Duodenal mucosa (tissue), 2 donors: ENCODE results near the gene ABHD12B.

Experiments
- H3K27ac ChIP-seq: one replicate; pipeline ENCODE4 v1.7.0; 2013; ENCODE audit warnings: low read depth, low read length
- H3K27me3 ChIP-seq, 2 donors: one replicate each; pipeline ENCODE4 v1.7.0; 2013; ENCODE audit warnings: low read length in 2 of 2, control low read depth in 1 of 2; ENCODE audit not compliant: insufficient read depth in 2 of 2, control insufficient read depth in 1 of 2
- H3K36me3 ChIP-seq, 2 donors: one replicate each; pipeline ENCODE4 v1.7.0; 2013; ENCODE audit warnings: low read length in 2 of 2, control low read depth in 1 of 2; ENCODE audit not compliant: insufficient read depth in 2 of 2, control insufficient read depth in 1 of 2
- H3K4me1 ChIP-seq, 2 donors: one replicate each; pipeline ENCODE4 v1.7.0; 2013; ENCODE audit warnings: low read length in 2 of 2, control low read depth in 1 of 2; ENCODE audit not compliant: insufficient read depth in 2 of 2, control insufficient read depth in 1 of 2
- H3K4me3 ChIP-seq, 2 donors: one replicate each; pipeline ENCODE4 v1.7.0; 2013; ENCODE audit warnings: low read length in 2 of 2, low read depth in 1 of 2
- H3K9ac ChIP-seq, 2 donors: one replicate each; pipeline ENCODE4 v1.7.0; 2013; ENCODE audit warnings: low read length in 2 of 2, low read depth in 1 of 2
- H3K9me3 ChIP-seq, 2 donors: one replicate each; pipeline ENCODE4 v1.7.0; 2013; ENCODE audit warnings: low read length in 2 of 2, control low read depth in 1 of 2; ENCODE audit not compliant: control insufficient read depth in 1 of 2

The ABHD12B gene, protein sequence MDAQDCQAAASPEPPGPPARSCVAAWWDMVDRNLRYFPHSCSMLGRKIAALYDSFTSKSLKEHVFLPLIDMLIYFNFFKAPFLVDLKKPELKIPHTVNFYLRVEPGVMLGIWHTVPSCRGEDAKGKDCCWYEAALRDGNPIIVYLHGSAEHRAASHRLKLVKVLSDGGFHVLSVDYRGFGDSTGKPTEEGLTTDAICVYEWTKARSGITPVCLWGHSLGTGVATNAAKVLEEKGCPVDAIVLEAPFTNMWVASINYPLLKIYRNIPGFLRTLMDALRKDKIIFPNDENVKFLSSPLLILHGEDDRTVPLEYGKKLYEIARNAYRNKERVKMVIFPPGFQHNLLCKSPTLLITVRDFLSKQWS

GRCh38 chr14:50871914-50872732 is at the start of gene ABHD12B:
TSS of gene ABHD12B (plus strand) at chr14:50872053. CDS start at chr14:50872175, 122 bp downstream.
- H3K9me3 ChIP-seq, result no peaks in the 10 kb centered on the region
- no peak within 1 kb of the TSS for H3K27ac ChIP-seq
- no peak within 1 kb of the TSS for H3K9ac ChIP-seq
- peaks cover 31 to 42% of the 10 kb centered on the region in 2 donors for H3K27me3 ChIP-seq
- no peak within 1 kb of the TSS for H3K4me3 ChIP-seq
- H3K4me1 ChIP-seq, result peaks cover 0 to 8% of the 10 kb centered on the region in 2 donors
- no peaks in the 10 kb centered on the region for H3K36me3 ChIP-seq

DNA sequence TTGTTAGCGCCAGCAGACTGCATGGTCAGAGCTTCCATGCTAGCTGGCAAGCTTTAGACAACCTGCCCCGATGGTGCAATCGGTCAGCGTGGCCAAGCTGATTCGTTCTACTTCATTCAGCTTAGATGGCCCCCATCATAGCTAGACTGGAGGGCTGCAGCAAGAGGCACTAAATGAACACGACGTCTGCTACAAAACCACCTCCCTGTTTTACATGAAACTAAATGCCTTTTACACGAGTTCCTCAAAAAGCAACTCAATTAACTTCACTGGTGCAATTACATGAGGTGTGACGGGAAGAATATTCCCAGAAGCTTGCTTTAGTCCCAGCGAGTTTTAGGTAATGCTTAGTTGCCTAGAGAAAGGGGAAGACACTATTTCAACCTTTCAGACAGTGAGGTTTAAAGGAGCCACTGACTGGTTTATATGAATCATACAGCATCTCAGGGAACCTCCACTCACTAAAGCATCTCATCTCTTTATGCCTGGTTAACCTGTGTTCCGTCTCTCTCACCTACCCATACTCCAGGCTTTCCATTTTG is 49.3 kb upstream of the ABHD12B start:
- Histone ChIP-seq H3K27me3 (no peaks in the 10 kb centered on the region), H3K27ac (no peak overlapping the region), H3K9me3 (no peaks in the 10 kb centered on the region), H3K9ac (no peak overlapping the region), H3K4me3 (peak overlapping the region in 1 of 2 donors; percentile 22), H3K4me1 (peaks cover 19 to 20% of the 10 kb centered on the region in 2 donors), H3K36me3 (peaks cover 0 to 2% of the 10 kb centered on the region in 2 donors)

GRCh38 chr14:50823051-50823761 is 48.6 kb upstream of the ABHD12B start:
- H3K36me3 ChIP-seq, result peaks cover 0 to 2% of the 10 kb centered on the region in 2 donors
- H3K27ac ChIP-seq, result no peak overlapping the region
- peaks cover 19 to 20% of the 10 kb centered on the region in 2 donors for H3K4me1 ChIP-seq
- no peak overlapping the region for H3K9ac ChIP-seq
- H3K9me3 ChIP-seq, result no peaks in the 10 kb centered on the region
- peak overlapping the region; percentile 1 to 4 for H3K4me3 ChIP-seq
- no peaks in the 10 kb centered on the region for H3K27me3 ChIP-seq

GRCh38 chr14:50823762-50824636 is 47.9 kb upstream of the ABHD12B start:
- H3K27ac ChIP-seq, result no peak overlapping the region
- H3K36me3 ChIP-seq, result no peaks in the 10 kb centered on the region
- no peaks in the 10 kb centered on the region for H3K27me3 ChIP-seq
- peak overlapping the region; percentile 1 to 4 for H3K4me3 ChIP-seq
- H3K9me3 ChIP-seq, result no peaks in the 10 kb centered on the region
- no peak overlapping the region for H3K9ac ChIP-seq
- H3K4me1 ChIP-seq, result peaks cover 21 to 22% of the 10 kb centered on the region in 2 donors

DNA sequence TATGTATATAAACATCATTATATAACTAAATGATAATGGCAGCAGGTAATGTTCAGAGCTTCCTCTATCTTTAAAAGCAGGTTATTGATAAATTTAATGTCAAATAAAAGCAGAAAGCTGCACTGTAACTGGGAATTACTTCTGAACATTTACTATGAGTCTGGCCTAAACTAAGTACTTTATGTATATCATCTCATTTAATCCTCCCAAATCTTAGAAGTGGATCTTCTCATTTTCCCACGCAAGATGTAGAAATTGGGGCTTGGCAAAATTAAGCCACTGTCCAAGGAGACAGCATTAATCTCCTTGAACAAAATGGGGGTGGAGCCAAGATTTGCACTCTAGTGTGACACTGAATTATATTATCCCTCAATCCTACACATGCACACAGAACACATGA is 46.5 kb upstream of the ABHD12B start:
- Histone ChIP-seq H3K27me3 (no peaks in the 10 kb centered on the region), H3K4me3 (no peak overlapping the region)

DNA sequence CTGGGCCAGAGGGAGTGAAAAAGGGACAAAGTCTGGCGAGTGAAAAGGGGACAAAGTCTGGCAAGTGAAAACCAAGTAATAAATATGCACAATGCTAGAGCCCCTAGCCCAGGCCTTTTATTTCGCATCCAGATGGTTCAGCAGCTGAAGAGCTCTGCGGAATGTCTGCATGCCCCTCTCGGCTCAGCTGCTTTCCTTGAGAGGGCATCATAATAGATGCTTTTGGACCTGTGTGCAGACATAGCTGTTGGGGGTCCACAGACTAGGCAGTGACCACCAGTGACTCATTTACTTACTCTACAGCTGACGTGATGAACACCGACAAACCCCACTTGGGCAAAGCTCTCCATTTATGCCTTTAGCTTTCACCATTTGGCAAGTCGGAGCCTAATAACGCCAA is 45.2 kb upstream of the ABHD12B start:
- no peak overlapping the region for H3K9ac ChIP-seq
- H3K27ac ChIP-seq, result no peak overlapping the region
- no peak overlapping the region for H3K4me3 ChIP-seq
- H3K27me3 ChIP-seq, result no peaks in the 10 kb centered on the region
- H3K36me3 ChIP-seq, result no peaks in the 10 kb centered on the region
- peaks cover 27 to 33% of the 10 kb centered on the region in 2 donors for H3K4me1 ChIP-seq
- H3K9me3 ChIP-seq, result no peaks in the 10 kb centered on the region

More for the DNA sequence above, 46.5 kb upstream of the ABHD12B start:
- peaks cover 29 to 33% of the 10 kb centered on the region in 2 donors for H3K4me1 ChIP-seq
- H3K9me3 ChIP-seq, result no peaks in the 10 kb centered on the region
- no peak overlapping the region for H3K27ac ChIP-seq
- no peak overlapping the region for H3K9ac ChIP-seq
- no peaks in the 10 kb centered on the region for H3K36me3 ChIP-seq

DNA sequence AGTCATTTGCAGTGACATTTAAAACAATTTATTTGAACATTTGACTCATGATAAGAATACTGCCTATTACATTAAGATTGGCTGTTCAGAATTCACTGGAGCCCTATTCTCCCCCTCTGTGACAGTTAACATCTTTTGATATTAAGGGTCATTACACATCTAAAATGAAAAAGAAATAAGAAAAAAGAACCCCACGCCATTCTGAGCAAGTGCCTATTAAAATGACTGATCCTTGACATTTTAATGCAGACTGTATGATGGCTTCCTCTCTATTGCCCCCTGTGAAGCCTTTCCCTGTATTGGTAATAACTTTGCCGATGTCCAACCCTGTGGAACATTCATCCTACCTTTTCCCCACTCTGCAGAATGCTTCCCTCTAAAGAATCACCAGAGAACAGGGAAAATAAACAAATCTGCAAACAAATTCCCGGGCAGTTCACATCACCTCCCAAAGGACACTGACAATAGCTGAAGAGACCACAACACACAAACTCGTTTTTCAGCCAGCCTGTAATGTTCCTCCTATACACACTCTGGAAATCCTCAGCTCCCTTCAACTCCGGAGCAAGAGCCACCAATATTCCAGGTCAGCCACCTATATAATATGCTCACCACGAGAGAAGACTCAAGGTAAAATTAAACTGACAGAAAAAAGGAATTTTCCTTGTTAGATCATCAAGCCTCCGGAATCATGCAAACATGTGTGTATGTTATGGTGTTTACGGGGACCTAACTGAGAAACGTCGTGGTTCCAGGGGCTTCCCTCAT is 42.9 kb upstream of the ABHD12B start:
- no peak overlapping the region for H3K9ac ChIP-seq
- H3K4me3 ChIP-seq, result peak overlapping the region; percentile 73 to 82
- H3K36me3 ChIP-seq, result no peaks in the 10 kb centered on the region
- no peaks in the 10 kb centered on the region for H3K9me3 ChIP-seq
- H3K27ac ChIP-seq, result no peak overlapping the region
- H3K27me3 ChIP-seq, result peaks cover 4 to 5% of the 10 kb centered on the region in 2 donors
- peaks cover 18 to 19% of the 10 kb centered on the region in 2 donors for H3K4me1 ChIP-seq

- H3K9ac ChIP-seq, result peak overlapping the region; percentile 7 to 45
- H3K27me3 ChIP-seq, result peaks cover 4 to 5% of the 10 kb centered on the region in 2 donors
- peak overlapping the region; percentile 73 to 82 for H3K4me3 ChIP-seq
- H3K4me1 ChIP-seq, result peaks cover 18 to 19% of the 10 kb centered on the region in 2 donors
- H3K36me3 ChIP-seq, result no peaks in the 10 kb centered on the region
- H3K9me3 ChIP-seq, result no peaks in the 10 kb centered on the region
- no peak overlapping the region for H3K27ac ChIP-seq
Observed at GRCh38 chr14:50829489-50830043, 42.3 kb upstream of the ABHD12B start.
